Measurements from ENCODE around the gene ANKRD40. TPM values are rescaled to one million over a fixed set of nuclear protein-coding genes. Genes with fewer than 3 reads are reported as not detected.

ANKRD40 gene
- total RNA-seq, 3 donors from 2014 or later, result 26.8 to 86.0 (median 29.6) TPM

DNA sequence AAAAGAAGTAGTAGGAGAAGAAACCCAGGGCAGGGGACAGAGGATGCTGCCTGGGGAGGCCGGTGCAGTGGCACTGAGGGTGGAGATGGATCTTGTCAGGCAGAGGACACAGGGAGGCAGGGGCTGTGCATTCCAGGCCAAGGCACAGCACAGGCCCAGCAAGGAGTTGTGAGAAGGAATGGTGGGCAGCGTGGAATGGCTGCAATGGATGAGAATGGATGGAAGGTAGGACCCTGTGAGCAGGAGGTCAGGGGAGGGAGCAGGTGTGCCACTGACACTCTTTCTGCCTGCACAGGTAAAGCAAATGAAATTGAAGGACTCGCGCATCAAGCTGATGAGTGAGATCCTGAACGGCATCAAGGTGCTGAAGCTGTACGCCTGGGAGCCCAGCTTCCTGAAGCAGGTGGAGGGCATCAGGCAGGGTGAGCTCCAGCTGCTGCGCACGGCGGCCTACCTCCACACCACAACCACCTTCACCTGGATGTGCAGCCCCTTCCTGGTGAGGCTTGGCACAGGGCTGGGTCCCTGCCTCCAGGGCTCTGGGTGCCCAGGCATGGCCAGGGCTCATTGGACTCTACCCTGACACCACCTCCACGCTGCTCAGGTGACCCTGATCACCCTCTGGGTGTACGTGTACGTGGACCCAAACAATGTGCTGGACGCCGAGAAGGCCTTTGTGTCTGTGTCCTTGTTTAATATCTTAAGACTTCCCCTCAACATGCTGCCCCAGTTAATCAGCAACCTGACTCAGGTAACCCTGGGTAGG, 40.3 kb downstream of the ANKRD40 start:
- ATAC-seq (peak; percentile 5), DNase-seq (peak in 1 of 3 donors; percentile 24)
- Histone ChIP-seq H3K4me1 (ENCODE audit: low read depth) (no peaks in the 10 kb centered on the region), H3K9me3 (no peaks in the 10 kb centered on the region), H3K36me3 (ENCODE audit: low read depth) (no peaks in the 10 kb centered on the region), H3K4me3 (no peak overlapping the region)
- TF ChIP-seq, protein P1, sequence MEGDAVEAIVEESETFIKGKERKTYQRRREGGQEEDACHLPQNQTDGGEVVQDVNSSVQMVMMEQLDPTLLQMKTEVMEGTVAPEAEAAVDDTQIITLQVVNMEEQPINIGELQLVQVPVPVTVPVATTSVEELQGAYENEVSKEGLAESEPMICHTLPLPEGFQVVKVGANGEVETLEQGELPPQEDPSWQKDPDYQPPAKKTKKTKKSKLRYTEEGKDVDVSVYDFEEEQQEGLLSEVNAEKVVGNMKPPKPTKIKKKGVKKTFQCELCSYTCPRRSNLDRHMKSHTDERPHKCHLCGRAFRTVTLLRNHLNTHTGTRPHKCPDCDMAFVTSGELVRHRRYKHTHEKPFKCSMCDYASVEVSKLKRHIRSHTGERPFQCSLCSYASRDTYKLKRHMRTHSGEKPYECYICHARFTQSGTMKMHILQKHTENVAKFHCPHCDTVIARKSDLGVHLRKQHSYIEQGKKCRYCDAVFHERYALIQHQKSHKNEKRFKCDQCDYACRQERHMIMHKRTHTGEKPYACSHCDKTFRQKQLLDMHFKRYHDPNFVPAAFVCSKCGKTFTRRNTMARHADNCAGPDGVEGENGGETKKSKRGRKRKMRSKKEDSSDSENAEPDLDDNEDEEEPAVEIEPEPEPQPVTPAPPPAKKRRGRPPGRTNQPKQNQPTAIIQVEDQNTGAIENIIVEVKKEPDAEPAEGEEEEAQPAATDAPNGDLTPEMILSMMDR (IDR thresholded peaks at IDR 0.05), result no peak
- intact Hi-C loops (cut with DNase I, micrococcal nuclease), result no loop called here

DNA sequence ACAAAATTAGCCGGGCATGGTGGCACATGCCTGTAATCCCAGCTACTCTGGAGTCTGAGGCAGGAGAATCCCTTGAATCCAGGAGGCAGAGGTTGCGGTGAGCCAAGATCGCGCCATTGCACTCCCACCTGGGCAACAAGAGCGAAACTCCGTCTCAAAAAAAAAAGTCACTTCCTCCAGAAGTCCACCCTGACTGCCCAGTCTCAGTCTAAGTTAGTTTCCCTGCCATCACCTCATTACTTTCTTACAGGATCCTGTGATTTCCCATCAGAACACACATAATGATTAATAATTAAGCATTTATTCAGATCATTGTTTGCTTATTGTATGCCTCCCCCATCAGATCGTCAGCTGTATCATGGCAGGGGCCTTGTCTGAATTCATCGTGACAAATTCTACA, 41.4 kb downstream of the ANKRD40 start:
- H3K9me3 ChIP-seq, result no peaks in the 10 kb centered on the region
- no peak overlapping the region for H3K4me3 ChIP-seq
- intact Hi-C loops (cut with DNase I, micrococcal nuclease), result no loop called here
- ATAC-seq, result no peak
- TF ChIP-seq, protein P1 (IDR thresholded peaks at IDR 0.05), result no peak
- H3K36me3 ChIP-seq (ENCODE audit: low read depth), result no peaks in the 10 kb centered on the region
- H3K4me1 ChIP-seq (ENCODE audit: low read depth), result peaks cover 8% of the 10 kb centered on the region
- DNase-seq, result peak in 1 of 3 donors; percentile 2

DNA sequence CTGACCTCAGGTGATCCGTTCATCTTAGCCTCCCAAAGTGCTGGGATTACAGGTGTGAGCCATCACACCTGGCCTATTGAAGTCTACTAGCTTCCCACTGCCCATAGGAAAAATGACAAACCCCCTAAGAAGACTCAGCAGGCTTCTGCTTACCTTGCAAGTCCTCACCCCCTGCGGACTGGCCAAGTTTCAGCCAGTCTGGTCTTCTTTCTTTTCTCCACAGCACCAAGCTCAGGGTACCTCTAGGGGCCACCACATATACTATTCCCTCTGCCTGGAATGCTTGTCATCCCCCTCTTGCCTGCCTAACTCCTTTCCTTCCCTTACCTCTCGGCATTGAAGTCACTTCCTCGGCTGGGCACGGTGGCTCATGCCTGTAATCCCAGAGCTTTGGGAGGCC, 41.9 kb downstream of the ANKRD40 start:
- no peak for ATAC-seq
- Histone ChIP-seq H3K36me3 (ENCODE audit: low read depth) (no peaks in the 10 kb centered on the region), H3K4me1 (ENCODE audit: low read depth) (peaks cover 12% of the 10 kb centered on the region), H3K4me3 (no peak overlapping the region), H3K9me3 (no peaks in the 10 kb centered on the region)
- no peak for DNase-seq
- intact Hi-C loops (cut with DNase I, micrococcal nuclease), result no loop called here
- TF ChIP-seq, protein P1 (IDR thresholded peaks at IDR 0.05), result no peak

DNA sequence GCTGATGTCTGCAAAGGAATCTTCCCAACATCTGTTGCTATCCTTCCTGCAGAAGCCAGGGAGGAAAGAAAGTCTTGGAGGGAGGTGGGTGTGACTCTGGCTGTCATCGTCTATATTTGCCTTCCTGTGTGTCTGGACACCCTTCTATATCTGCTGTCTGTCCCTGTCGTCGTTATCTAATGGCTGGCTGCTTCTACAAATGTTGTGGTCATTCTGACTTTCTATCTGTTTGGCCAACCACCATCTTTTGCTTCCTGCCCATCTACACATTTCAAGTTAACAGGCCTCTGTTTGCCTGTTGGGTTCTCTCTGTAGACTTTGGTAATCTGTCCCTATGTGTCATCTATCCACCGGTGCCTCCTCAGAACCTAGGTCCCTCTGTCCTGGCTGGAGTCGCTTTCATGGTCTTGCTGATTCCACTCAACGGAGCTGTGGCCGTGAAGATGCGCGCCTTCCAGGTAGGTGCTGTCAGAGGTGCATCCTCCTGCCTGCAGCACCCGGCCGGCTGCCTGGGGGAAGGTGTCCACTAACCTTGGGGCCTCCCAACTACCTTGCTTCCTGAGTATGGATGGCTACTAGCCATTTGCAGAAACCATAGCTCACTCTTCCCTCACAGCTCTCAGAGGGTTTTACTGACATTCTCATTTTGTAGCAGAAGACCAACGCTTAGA, 42.8 kb downstream of the ANKRD40 start:
- no peaks in the 10 kb centered on the region for H3K36me3 ChIP-seq (ENCODE audit: low read depth)
- no peak overlapping the region for H3K4me3 ChIP-seq
- TF ChIP-seq, protein P1 (IDR thresholded peaks at IDR 0.05), result no peak
- peaks cover 21% of the 10 kb centered on the region for H3K4me1 ChIP-seq (ENCODE audit: low read depth)
- H3K9me3 ChIP-seq, result no peaks in the 10 kb centered on the region
- ATAC-seq (no peak), DNase-seq (peak in 1 of 3 donors; percentile 23)
- intact Hi-C loops (cut with DNase I, micrococcal nuclease), result no loop called here

DNA sequence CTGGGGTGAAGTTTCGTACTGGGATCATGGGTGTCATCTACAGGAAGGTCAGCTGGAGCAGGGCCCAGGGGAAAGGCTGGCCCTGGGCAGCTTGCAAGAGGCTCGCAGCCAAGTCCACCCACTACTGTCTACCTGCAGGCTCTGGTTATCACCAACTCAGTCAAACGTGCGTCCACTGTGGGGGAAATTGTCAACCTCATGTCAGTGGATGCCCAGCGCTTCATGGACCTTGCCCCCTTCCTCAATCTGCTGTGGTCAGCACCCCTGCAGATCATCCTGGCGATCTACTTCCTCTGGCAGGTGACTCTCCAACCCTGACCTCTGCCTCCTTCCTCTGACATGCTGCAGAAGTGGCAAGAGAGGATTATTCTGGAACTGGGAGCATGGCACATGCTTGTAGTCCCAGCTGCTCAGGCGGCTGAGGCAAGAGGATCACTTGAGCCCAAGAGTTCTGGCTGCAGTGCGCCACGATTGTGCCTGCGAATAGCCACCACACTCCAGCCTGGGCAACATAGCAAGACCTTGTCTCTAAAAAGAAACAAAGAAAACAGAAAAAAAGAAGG, 43.8 kb downstream of the ANKRD40 start:
- Histone ChIP-seq H3K4me3 (no peak overlapping the region), H3K36me3 (ENCODE audit: low read depth) (no peaks in the 10 kb centered on the region), H3K4me1 (ENCODE audit: low read depth) (peaks cover 27% of the 10 kb centered on the region), H3K9me3 (no peaks in the 10 kb centered on the region)
- TF ChIP-seq, protein P1 (IDR thresholded peaks at IDR 0.05), result no peak
- intact Hi-C loops (cut with DNase I, micrococcal nuclease), result no loop called here
- ATAC-seq (no peak), DNase-seq (peak in 1 of 3 donors; percentile 17)
